ENCODE measurements around the gene ZNF224. TPM values are rescaled to one million over a fixed set of nuclear protein-coding genes. Genes with fewer than 3 reads are reported as not detected.
A peak's percentile ranks its signal among the peaks of the same experiment; 100 is the strongest.

The ZNF224 gene
- total and polyA plus RNA-seq, 2 of the 13 experiments (the other 11 are each of a cell fraction or from before 2014, with no cell fraction given), result 13.0 to 16.1 TPM

- TF ChIP-seq ZNF646 (CRISPR knock-in tag; IDR thresholded peaks at IDR 0.05), result no peak
- TF ChIP-seq, protein P1, sequence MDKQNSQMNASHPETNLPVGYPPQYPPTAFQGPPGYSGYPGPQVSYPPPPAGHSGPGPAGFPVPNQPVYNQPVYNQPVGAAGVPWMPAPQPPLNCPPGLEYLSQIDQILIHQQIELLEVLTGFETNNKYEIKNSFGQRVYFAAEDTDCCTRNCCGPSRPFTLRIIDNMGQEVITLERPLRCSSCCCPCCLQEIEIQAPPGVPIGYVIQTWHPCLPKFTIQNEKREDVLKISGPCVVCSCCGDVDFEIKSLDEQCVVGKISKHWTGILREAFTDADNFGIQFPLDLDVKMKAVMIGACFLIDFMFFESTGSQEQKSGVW (CRISPR knock-in tag; IDR thresholded peaks at IDR 0.05; ENCODE audit: borderline replicate concordance), result no peak
- TF ChIP-seq ZIK1 (CRISPR knock-in tag; IDR thresholded peaks at IDR 0.05; ENCODE audit: borderline replicate concordance, low read depth), result no peak
- no peak; the same call in none of the 2 replicates for TF ChIP-seq ZBTB38 (CRISPR knock-in tag; IDR thresholded peaks at IDR 0.05)
- TF ChIP-seq ZNF772 (CRISPR knock-in tag; IDR thresholded peaks at IDR 0.05), result no peak
- TF ChIP-seq HNRNPLL (IDR thresholded peaks at IDR 0.05; ENCODE audit: low read depth, low read length, poor library complexity, severe bottlenecking), result no peak
- peak; percentile 53 for TF ChIP-seq ZFY (CRISPR knock-in tag; IDR thresholded peaks at IDR 0.05)
- TF ChIP-seq, protein P2, sequence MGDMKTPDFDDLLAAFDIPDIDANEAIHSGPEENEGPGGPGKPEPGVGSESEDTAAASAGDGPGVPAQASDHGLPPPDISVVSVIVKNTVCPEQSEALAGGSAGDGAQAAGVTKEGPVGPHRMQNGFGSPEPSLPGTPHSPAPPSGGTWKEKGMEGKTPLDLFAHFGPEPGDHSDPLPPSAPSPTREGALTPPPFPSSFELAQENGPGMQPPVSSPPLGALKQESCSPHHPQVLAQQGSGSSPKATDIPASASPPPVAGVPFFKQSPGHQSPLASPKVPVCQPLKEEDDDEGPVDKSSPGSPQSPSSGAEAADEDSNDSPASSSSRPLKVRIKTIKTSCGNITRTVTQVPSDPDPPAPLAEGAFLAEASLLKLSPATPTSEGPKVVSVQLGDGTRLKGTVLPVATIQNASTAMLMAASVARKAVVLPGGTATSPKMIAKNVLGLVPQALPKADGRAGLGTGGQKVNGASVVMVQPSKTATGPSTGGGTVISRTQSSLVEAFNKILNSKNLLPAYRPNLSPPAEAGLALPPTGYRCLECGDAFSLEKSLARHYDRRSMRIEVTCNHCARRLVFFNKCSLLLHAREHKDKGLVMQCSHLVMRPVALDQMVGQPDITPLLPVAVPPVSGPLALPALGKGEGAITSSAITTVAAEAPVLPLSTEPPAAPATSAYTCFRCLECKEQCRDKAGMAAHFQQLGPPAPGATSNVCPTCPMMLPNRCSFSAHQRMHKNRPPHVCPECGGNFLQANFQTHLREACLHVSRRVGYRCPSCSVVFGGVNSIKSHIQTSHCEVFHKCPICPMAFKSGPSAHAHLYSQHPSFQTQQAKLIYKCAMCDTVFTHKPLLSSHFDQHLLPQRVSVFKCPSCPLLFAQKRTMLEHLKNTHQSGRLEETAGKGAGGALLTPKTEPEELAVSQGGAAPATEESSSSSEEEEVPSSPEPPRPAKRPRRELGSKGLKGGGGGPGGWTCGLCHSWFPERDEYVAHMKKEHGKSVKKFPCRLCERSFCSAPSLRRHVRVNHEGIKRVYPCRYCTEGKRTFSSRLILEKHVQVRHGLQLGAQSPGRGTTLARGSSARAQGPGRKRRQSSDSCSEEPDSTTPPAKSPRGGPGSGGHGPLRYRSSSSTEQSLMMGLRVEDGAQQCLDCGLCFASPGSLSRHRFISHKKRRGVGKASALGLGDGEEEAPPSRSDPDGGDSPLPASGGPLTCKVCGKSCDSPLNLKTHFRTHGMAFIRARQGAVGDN (CRISPR knock-in tag; IDR thresholded peaks at IDR 0.05), result peak; percentile 78
- TF ChIP-seq SRY (CRISPR knock-in tag; IDR thresholded peaks at IDR 0.05), result peak; percentile 75
- no peak for TF ChIP-seq ZNF292 (CRISPR knock-in tag; IDR thresholded peaks at IDR 0.05; ENCODE audit: borderline replicate concordance, low read depth)
- TF ChIP-seq ZFP36 (IDR thresholded peaks at IDR 0.05; ENCODE audit: borderline replicate concordance, low read depth, low read length, partially characterized antibody), result no peak
- no peak for TF ChIP-seq RFX5 (IDR thresholded peaks at IDR 0.05; ENCODE audit: low read depth, low read length)
- TF ChIP-seq SIX4 (CRISPR knock-in tag; IDR thresholded peaks at IDR 0.05), result peak; percentile 32; the same call in 1 of the 2 replicates
- no peak for TF ChIP-seq NCOR1 (IDR thresholded peaks at IDR 0.05; ENCODE audit: borderline replicate concordance, low read length)
- peak; percentile 97 for TF ChIP-seq ELF1 (CRISPR knock-in tag; IDR thresholded peaks at IDR 0.05)
- peak; percentile 24; the same call in 1 of the 2 replicates for TF ChIP-seq DRAP1 (CRISPR knock-in tag; IDR thresholded peaks at IDR 0.05)
- no peak for TF ChIP-seq ZNF138 (CRISPR knock-in tag; IDR thresholded peaks at IDR 0.05; ENCODE audit: low read depth)
Measured at GRCh38 chr19:44071824-44072542, 22.2 kb upstream of the ZNF224 start, which contains the start of gene ZNF284 (continued).

Data from HepG2 (cell line).